ENCODE measurements around the gene RGSL1.
"Not testable (repeated sequence)": the region's sequence is repeated elsewhere in the genome, so short reads cannot be mapped to it uniquely, and the experiment has no call there.

Gene RGSL1

DNA sequence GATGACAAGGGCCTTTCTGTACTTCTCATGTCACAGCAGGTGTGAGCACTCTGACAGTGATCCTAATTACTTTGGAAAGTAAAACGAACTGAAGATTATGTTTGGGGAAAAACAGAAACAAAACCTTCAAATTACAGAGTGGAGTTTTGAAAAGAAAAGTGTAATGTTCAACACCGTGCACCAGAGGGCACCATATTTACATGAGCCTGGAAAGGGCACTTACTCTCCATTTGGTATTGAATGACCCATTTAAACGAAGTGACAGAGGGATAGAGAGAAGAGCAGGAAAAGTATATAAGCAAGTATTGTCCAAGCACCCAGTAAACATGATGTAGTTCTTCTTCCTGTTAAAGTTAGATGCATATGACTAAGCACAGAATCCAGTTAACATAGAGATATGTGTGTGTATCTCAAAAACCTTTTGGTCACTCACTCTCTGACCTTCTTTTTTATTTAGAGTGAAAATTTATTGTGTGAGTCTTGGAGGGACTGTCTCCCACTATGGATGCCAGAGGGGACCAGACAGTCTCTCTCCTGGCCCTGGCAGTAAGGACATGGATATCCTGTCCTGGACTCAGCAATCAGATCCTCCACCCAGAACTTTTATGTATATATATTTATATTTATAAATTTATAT is 3.8 kb upstream of the RGSL1 start:
- peak; percentile 75 for DNase-seq (ENCODE audit: low spot score)

DNA sequence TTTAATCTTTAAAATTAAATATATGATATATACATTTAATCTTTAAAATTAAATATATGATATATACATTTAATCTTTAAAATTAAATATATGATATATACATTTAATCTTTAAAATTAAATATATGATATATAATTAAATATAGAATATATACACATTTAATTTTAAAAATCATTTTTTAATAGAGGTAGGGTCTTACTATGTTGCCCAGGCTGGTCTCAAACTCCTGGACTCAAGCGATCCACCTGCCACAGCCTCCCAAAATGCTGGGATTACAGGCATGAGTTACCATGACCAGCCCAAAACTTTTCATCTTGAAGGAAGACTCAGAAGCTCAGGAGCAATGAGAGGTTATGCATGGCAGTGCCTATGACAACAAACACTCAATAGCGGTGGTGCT is 2.8 kb upstream of the RGSL1 start:
- DNase-seq (ENCODE audit: low spot score) = not testable (repeated sequence)

DNA sequence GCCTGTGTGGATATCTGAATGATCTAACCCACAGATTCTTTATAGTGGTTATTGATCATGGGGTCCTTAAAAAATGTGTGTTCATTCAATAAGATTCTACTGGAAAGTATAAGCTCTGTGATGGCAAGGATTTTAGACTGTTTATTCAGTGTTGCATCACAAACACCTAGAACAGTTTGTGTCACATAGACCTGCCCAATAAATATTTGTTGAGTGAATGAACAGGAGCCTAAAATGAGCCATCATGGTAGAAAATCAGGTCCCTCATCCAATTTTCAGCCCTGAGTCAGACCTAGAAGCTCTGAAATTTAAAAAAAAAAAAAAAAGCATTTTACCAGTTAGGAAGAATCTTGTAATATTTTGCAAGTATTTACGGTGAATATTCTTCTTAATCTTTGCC is 2.3 kb upstream of the RGSL1 start:
- no peak for DNase-seq (ENCODE audit: low spot score)

DNA sequence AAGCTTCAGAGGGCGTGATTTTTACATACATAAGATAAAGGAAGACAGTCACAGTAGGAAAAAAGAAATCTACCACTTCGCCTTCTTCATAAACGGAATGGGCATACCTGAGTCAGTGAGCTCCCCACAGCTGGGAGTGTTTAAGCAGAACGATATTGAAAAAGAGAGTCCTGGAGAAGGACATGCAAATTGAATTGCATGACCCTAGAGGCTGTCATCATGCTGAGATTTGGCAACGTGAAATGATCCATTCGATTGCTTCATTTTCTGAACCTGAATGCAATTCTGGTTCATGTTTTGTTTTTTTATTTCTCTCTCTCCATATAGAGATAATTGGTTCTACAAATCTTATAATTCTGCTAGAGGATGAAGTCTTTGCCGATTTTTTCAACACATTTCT is 3.7 kb downstream of the RGSL1 start:
- no peak for DNase-seq (ENCODE audit: low spot score)

DNA sequence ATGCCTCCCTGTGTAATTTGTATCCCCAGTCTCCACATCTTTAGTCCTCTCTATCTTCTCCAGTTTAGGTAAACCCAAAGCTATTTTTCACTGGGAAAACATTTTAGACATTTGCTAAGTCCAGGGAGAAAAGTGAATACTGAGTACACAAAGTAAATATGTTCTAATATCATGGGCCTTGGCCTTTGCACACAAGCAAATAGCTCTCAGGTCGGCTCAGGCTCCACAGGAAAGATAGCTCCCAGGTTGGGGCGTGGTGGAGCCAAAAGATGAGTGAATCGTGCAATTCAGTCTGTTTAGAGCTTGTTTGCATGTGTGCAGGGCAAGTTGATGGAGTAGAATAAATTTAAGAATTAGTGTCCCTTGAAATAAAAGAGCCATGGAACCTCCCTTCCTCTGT is 7.9 kb downstream of the RGSL1 start:
- DNase-seq (ENCODE audit: low spot score) = no peak

DNA sequence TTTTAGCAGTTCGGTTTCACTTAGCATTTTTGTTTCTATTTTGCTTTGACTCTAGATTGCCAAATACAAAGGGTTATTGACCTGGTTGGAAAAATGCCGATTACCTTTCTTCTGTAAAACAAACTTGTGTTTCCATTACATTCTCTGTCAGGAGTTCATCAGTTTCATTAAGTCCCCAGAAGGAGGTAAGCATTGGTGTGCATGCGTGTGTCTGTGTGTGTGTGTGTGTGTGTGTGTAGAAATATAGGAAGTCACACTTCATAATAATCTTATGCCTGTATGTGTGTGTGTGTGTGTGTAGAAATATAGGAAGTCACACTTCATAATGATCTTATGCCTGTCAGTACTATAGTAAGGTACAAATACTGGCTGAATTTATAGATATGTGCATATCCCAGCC is 10.0 kb downstream of the RGSL1 start:
- no peak for DNase-seq (ENCODE audit: low spot score)

DNA sequence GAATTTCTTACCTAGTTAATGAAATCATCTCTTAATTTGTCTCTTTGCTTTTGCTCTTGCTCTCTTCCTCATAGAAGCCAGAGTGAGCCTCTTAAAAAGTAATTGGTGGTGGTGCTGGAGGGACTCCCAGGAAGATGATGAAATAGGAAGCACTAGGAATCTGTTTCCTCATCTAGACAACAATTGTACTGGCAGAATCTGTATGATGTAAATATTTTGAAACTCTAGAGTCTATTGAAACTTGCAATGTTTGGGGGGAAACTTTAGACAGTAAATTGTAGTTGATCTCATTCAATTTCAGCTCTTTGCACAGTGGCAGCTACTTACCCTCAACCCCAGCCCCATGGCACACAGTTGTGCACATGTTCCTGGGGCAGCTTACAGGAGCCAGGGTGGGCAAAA is 10.6 kb downstream of the RGSL1 start:
- DNase-seq (ENCODE audit: low spot score) = no peak

DNA sequence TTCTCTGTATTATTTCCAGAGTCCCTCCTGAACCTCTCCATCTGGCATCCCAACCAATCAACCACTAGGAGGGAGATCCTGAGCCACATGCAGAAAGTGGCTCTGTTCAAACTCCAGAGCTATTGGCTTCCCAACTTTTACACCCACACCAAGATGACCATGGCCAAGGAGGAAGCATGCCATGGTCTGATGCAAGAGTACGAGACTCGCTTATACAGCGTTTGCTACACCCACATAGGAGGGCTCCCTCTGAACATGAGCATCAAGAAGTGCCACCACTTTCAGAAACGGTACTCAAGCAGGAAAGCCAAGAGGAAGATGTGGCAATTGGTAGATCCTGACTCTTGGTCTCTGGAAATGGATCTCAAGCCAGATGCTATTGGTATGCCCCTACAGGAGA is 23.6 kb downstream of the RGSL1 start:
- no peak for DNase-seq (ENCODE audit: low spot score)

DNA sequence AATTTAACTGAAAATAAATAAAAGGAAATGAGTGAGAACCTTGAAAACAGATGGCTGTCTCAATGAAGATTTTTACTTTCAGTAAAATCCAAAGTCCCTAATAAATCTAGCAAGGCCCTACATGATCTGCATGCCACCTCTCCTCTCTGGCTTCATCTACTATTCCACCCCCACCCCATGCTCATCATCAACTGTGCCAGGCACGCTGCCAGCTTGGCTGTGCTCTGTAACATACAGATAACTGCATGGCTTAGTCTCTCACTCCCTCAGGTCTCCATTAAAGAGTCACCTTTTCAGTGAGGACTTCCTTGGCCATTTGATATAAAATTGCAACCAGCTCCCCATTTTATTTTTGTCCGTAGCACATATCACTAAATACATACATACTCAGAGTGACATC is 26.7 kb downstream of the RGSL1 start:
- DNase-seq (ENCODE audit: low spot score) = no peak

DNA sequence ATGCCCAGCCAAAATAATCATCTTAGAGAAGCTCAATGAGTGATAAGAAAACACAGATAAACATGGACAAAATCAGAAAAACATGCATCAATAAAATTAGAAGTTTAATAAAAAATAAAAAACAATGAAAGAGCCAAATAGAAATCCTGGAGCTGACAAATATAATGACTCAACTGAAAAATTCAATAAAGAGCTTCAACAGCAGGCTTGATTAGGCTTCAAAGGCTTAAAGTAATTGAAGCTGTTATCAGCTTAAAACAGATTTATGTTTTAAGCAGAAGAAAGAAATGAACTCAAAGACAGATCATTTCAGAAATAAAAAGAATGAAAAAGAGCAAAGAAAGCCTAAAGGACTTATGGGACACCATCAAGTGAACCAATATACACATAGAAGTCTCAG is 28.3 kb downstream of the RGSL1 start:
- no peak for DNase-seq (ENCODE audit: low spot score)

DNA sequence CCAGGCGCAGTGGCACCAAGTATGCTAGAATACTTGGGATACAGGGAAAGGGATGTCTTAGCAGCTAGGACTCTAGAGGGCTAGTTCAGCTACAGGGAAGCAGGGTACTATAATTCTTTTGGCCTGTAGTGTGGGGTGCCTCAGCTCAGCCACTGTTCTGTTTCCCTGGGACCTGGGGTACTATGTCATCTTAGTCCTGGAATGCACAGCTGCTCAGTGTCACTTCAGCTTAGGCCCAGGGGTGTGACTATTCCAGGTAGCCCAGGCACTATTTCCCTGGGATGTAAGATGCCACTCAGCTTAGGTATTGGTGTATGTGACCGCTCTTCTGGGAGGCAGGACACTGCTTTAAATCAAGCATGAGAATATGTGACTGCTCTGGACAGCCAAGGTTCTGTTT is 34.1 kb downstream of the RGSL1 start:
- no peak for DNase-seq (ENCODE audit: low spot score)

DNA sequence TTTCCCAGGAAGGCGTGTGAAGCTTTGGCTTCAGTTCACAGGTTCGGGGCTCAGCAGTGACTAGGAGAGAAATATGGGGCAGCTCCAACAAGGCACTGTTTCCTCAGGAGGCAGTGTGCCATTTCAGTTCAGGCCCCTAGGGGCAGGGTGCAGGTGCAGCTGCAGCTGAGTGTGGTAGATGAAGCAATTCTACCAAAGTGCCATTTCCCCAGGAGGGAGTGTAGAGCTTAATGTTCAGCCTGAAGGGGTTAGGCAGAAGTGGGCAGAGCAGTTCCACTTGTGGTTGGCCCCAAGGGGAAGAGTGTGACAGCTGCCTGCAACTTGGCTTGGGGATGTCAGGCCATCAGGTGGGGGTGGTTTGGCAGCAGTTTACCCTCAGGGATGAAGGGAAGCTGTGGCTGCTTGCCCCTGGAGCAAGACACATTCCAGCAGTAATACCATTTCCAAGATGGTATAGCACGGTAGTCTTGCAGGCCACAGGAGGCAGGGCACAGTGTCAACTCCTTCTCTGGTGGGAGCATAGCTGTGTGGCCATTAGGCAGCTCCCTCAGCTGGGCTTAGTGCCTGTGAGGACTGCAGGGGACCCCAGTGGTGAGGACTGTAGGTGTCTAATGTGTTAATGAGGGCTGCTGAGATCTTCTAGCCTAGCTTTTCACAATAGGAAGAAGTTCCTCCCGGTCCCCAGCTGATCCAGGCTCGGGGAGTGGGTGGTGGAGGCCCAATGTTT is 34.7 kb downstream of the RGSL1 start:
- DNase-seq (ENCODE audit: low spot score) = peak; percentile 7

DNA sequence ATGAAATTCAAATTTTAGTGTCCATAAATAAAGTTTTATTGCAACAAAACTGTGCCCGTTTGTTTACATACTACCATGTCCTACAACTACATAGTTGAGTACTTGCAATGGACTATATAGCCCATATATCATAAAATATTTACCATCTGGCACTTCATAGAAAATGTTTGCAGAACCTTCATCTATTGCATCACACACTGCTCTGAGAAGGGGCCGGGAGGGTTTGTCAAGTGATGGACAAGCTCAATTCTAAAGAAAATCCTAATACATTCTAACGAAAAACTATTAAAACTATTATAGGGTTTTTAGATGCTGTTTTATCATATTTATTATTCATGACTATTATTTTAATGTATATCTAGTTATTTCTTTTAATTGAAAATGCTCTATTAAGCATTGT is 35.9 kb downstream of the RGSL1 start:
- DNase-seq (ENCODE audit: low spot score) = no peak

DNA sequence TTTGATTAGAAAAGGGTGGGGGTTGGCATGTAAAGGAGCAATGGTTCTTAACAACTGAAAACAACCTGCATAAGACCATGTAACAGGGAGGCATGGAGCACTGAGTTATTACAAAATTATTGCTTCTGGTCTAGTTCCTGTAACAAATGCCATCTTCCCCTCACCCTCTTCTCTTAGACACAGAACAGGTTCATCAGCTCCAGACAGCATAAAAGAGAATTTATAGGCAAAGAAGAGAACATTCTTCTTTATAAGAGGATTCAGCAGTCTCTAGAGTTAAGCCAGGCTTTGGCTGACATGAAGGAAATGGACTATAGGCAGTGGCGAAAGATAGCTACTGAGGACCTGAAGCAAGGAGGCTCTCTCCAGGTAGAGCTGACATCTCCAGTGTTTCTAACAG is 38.9 kb downstream of the RGSL1 start:
- DNase-seq (ENCODE audit: low spot score) = no peak

DNA sequence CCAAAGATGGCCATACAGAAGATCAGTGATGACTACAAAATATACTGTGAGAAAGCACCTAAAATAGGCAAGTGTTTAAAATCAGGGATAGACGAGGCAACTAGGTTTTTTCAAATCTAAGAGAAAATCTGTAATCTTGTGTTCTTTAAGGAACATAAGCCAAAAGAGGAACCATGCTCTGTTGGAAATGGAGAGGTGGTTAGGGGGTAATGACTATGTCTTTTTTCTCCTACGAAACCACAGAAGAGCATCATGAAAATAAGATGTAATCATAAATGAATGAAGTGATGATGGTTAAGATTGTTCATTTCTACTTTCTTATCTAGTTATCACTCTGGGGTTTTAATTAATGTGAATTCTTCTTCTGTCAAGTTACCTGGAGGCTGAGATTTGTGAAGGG is 43.1 kb downstream of the RGSL1 start:
- no peak for DNase-seq (ENCODE audit: low spot score)

DNA sequence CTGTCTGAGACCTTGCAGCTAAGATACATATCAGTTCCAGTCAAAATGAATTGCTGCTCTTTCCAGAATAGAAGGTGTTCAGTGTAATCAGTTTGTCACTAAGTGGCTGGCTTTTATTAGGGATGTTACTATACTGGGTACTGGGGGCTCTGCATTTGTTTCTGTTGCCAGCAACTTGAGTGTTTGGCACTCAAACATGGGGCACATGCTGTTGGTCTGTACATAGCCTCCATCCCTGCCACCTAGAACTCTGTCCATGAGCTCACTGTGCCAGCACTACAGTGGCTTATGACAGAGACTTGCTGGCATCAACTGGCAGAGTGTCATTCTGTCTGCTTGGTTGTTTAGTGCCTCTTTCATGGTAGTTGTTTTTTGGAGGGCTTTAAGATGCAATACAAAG is 45.1 kb downstream of the RGSL1 start:
- no peak for DNase-seq (ENCODE audit: low spot score)

DNA sequence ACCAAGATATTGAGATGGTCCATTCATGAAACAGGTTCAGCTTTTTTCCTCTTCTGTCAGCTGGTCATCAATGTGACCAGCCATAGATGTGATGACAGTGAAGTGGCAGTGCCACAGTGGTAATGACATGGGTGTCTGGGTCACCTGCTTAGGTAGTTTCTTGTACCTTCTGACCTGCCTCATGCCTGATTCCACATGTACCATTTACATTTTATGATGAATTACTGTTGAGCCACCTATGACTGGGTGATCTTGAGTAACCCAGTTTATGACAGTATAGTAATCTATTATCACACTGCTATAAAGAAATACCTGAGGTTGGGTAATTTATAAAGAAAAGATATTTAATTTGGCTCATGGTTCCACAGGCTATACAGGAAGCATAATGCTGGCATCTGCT is 45.7 kb downstream of the RGSL1 start:
- DNase-seq (ENCODE audit: low spot score) = no peak

DNA sequence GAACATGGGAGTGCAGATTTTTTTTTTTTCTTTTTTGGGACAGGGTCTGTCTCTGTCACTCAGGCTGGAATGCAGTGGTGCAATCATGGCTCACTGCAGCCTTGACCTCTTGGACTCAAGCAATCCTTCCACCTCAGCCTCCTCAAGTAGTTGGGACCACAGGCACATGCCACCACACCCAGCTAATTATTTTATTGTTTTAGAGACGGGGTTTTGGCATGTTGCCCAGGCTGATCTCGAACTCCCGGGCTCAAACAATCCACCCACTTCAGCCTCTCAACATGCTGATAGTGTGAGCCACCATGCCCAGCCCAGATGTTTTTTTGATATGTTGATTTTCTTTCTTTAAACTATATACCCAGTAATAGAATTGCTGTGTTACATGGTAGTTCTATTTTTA is 57.7 kb downstream of the RGSL1 start:
- peak; percentile 17 for DNase-seq (ENCODE audit: low spot score)

DNA sequence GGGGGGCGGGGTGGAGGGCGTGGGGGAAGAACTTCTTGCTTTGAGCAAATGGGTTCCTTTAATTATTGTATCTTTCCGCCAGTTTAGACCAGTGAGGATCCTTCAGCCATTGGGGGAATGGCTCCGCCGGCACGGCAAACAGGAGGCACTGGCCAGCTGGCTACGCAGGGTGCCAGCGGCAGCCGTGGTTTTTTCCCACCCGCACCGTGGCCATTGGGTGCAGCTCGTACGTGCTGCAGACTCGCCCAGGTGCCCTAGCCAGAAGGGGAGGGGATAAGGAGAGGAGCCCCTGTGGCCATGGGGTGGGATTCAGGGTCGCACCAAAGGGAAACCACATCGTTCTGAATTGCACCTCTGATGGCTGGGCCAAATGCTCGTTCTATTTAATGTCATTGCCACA is 65.6 kb downstream of the RGSL1 start:
- no peak for DNase-seq (ENCODE audit: low spot score)

DNA sequence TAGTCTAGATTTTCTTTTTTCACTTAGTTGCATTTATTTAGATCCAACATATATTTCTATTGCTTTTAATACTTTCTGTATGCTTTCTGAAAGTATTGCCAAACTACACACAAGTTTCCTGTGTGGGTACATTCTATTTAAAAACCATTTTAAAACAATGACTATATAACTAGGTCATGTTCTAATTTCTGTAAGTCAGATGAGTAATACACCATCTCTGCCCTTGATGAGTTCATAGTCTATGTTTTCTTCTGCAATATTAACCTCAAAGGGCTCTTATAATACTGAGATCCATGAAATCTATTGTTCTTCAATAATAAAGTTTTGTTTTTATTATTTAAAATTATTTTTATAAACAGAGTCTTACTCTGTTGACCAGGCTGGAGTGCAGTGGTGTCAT is 70.8 kb downstream of the RGSL1 start:
- no peak for DNase-seq (ENCODE audit: low spot score)

DNA sequence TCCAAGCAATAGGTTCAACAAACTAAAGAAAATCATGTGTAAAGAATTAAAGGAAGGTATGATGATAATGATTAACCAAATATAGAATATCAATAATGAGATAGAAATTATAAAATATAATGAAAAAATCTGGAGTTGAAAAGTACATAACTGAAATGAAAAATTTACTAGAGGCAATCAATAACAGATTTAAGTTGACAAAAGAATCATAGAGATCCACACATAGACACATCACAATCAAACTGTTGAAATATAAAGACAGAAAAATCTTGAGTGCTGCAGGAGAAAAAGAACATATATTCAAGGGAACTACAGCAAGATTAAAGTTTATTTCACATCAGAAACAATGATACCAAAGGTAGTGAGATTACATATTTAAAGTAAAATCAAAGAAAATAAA is 75.4 kb downstream of the RGSL1 start:
- no peak for DNase-seq (ENCODE audit: low spot score)

DNA sequence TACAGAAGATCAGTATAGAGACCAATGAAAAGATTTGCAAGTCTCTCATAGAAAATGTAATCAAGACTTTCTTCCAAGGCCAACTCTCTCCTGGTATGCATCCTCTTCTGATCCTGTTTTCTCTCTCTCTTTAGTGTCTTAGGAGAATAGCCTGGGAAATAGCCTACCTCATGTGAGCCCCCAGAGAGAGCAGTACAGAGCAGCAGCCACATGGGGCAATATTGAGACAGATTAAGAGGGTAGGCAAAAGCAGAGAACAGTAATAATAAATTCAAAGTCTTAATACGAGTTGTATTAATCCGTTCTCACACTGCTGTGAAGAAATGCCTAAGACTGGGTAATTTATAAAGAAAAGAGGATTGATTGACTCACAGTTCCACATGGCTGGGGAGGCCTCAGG is 77.7 kb downstream of the RGSL1 start:
- no peak for DNase-seq (ENCODE audit: low spot score)

DNA sequence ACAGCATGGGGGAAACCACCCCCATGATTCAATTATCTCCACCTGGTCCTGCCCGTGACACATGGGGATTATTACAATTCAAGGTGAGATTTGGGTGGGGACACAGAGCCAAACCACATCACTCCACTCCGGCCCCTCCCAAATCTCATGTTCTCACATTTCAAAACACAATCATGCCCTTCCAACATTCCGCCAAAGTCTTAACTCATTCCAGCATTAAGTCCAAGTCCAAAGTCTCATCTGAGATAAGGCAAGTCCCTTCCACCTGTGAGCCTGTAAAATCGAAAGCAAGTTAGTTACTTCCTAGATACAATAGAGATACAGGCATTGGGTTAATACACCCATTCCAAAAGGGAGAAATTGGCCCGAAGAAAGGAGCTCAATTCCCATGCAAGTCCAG is 78.3 kb downstream of the RGSL1 start:
- not testable (repeated sequence) for DNase-seq (ENCODE audit: low spot score)

DNA sequence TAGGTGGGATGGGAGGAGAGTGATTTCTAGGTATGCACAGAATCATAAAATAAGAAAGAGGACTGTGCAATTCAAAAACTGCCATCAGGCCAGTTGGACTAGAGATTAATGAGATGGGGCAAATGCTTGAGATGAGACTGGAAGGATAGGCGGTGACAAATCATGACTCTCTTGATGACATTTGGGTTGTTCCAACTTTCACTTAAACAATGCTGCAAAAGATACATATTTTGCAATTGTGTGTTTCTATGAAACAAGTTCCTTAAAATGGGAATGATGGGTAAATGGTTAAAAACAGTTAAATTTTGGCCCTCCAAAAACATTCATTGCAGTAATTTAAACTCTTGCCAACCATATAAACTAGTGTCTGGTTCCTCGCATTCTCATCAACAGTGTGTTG is 84.0 kb downstream of the RGSL1 start:
- no peak for DNase-seq (ENCODE audit: low spot score)

All from SW480 (cell line).